Medulla oblongata (tissue), 1 donor: ENCODE results near the gene POU3F3.

Experiments
- DNase-seq: peaks from one replicate; pipeline ENCODE4 v3.0.0-alpha.2; 2015; ENCODE audit errors: extremely low spot score

Gene POU3F3

DNA sequence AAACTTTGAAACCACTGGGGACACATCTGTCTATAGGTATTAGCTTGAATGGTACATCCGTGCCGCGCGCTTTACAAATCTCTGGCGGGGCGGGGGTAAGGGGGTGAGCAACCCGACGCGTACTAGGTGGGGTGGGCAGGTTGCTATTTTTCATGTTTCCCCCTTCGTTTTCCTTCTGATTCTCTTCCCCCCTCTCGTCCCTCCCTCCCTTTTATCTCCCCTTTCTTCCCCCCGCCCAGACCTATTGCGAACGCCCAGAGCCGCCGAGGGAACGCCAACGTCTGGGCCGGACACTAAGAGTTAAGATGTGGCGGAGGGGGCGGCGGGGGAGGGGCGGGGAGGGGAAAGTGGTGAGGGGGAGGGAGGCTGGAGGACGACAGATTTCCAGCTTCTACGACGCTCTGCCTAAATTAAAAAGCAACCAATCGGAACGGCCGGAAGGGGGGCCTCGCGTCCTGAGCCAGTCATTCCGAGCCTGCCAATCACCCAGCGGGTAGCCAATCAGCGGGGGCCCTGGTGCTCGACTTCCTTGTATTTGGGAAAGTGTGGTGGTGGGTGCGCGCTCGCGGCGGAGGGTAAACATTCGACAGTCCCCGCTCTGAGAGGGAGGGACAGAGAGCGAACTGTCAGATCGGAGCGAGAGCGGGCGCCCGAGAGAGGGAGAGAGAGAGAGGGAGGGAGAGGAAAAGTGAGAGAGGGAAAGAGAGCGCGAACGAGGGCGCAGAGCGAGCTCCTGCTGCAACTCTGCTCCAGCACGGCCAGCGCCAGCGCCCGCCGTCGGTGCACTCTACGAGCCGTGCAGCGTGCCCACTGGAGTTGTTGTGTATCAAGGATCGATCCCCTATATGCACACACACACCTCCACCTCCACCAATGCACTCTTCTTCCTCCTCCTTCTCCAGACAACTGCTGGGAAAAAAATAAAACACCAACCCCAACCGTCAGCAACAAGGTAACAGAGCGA, at the start of gene POU3F3:
POU3F3 (plus strand) TSS at position 582 of the 964 bp plus-strand sequence. CDS start 1,396 bp downstream, outside the sequence.
- peak; percentile 100 for DNase-seq

- DNase-seq: peak; percentile 43
Measured at GRCh38 chr2:104804148-104804890, 49.6 kb upstream of the POU3F3 start.

GRCh38 chr2:104812286-104812685, 41.6 kb upstream of the POU3F3 start:
- DNase-seq: no peak

GRCh38 chr2:104816143-104816542, 37.8 kb upstream of the POU3F3 start:
- no peak for DNase-seq

DNA sequence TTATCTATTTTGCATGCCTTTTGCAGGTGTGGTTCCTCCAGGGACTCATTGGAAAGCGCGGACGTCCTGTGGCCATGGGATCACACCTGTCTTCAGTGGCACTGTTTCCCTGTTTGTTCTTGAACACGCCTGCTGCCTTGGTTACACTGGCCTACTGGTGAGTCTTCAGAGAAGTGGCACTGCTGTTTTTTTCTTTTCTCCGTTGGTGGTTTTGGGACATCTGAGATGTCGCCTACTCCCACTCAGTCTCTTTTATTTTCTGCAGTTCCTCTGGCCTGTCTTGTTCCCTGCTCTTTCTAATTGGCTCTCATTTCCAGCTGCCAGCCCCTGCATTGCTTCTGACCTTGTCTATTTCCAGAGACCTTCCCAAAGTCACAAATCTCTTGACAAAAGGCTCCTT, 35.7 kb upstream of the POU3F3 start:
- DNase-seq: no peak

DNA sequence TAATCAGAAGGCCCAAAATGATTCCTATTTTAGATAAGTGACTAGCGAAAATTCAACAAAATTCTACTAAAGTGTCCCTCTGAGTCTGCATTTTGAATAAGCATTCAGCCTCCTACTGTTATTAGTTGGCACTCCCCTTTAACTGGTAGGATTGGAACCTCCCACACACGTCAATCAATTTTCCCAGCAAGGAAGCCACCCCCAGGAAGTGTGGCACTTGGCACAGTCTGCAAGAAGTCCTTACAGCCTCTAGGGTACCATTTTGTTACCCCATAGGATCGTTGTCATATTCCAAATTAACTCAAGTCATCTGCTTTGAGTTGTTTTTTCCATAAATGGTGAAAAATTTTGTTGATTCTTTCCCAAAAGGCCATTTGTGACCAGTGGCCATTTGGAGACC, 33.8 kb upstream of the POU3F3 start:
- no peak for DNase-seq

DNA sequence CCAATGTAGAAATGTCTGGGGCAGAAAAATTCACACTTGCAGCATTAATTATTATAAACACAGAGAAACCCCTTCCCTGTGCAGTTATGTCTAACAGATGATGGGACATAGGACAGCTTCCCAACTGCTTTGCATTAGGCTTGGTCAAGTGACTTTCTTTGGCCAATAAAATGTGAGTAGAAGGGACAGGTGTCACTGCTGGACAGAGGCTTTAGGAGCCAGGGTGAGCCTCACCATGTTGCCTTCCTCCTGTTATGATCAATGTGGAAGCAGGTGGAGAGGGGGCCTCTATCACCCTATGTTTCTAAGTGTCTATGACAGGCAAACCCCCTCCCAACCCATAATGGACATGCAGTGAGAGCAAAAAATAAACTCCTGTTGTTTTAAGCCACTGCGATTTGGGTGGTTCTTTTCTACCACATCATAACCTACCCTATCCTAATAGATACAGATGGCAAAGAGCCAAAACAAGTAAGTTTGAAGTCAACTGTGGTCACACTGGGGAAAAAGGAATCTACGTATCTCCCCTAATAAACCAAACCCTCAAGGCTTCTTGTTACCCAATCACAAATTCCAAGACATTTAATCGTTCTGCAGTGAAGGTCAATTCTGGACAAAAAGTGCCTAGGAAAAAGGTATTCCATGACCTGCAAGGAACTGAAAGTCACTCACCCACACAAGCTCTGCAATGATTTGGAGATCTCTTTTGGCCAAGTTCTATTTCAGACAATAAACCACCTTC, 28.6 kb upstream of the POU3F3 start:
- DNase-seq: no peak

GRCh38 chr2:104826016-104826415, 27.9 kb upstream of the POU3F3 start:
- peak; percentile 28 for DNase-seq

GRCh38 chr2:104831742-104832141, 22.2 kb upstream of the POU3F3 start:
- no peak for DNase-seq

DNA sequence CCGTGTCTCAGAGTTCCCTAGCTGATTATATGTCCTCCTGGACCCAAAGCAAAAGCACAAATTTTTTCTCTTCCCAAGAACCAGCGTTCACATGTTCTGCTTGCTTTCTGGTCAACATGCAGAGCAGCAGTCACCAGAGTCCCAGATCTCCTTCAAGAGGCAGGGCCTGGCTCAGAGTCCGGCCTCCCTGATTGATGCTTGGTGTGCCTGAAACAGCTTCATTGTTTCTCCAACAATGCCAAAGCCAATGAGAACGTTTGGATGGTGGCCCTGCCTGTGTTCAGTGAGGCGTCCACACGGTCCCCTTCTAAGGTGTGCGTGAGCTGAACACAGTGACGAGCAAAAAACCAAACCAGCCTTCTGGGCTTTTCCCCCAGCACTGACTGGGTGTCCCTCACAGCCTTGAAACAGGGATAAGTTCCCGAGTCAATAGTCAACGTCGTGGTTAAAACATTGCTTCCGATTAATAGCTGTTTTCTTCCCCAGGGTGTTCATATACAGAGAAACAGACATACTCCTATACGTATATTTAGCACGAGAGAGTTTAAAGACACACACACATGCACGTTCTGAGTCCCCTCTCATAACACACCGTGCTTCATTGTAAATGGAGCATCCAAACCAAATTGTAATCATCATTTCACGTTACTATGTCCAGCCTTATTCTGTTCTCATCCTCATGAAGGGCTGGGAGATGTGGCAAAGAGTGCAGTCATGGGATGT, 19.3 kb upstream of the POU3F3 start:
- peak; percentile 93 for DNase-seq

DNA sequence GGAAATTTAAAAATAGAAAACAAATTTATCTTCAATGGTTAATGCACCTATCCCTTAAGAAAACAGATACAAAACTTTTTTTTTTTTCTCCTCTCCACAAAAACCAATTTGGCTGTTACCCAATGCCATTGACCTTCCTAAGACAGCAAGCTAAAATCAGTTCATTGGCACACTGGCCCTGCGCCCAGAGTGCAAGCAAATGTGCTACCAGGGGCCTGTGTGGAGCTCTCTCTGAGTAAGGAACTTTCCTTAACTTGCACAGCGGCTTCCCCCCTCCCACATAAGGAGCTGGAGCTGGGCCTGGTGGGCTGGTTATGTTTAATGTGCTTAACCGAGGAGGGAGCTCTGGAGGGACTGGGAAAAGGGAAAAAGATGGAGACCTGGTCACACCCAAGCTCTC, 17.6 kb upstream of the POU3F3 start:
- DNase-seq: peak; percentile 70

- peak; percentile 40 for DNase-seq
Measured at GRCh38 chr2:104836841-104837240, 17.1 kb upstream of the POU3F3 start.

DNA sequence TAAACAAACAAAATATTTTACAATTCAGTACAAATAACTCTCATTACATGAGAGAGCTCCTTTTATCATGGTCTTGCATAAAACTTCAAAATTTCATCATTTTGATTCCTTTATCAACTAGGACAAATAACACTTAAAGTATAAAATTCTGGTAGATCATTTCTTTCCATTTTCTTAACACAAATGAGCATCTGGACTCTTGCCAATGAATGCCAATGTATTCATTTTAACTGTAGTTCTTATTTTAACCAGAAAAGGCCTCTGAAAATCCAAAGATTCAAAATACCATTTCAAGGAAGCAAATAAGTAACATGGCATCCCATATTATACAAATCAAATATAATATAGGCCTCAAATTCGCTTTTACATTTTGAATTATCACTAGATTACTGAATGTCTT, 13.8 kb upstream of the POU3F3 start:
- DNase-seq: no peak

DNA sequence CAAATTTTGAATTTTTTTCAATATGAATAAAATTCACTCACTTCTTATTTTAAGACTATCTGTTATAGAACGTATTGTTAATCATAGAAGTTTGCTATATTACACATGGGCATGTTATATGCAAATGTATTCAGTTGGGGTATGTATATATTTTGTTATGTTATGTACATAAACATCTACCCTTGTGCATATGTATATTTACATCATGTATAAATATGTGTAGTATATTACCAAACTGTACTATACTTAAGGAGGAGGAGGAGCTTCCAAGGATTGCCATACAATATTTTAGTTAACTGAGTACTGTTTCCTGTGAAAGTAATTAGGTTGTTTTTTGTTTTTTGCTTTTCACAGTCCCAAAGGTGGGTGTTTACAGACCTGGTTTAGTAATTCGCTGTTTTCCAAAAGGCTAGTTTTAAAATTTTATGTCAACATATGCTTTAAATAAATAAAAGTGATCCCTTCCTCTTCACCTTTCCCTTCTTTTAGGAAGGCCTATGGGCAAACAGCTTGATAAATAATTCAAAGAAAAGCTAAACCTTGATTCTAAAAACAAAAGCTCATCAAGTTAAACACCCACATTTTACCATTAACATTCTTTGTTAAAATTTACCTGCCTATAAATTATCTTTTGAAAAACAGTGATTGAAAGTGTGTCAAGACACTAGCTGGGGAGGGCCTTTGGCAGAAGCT, 12.9 kb upstream of the POU3F3 start:
- no peak for DNase-seq

- DNase-seq: no peak
Measured at GRCh38 chr2:104841744-104842143, 12.2 kb upstream of the POU3F3 start.

- peak; percentile 78 for DNase-seq
Measured at GRCh38 chr2:104844807-104845551, 8.9 kb upstream of the POU3F3 start.

DNA sequence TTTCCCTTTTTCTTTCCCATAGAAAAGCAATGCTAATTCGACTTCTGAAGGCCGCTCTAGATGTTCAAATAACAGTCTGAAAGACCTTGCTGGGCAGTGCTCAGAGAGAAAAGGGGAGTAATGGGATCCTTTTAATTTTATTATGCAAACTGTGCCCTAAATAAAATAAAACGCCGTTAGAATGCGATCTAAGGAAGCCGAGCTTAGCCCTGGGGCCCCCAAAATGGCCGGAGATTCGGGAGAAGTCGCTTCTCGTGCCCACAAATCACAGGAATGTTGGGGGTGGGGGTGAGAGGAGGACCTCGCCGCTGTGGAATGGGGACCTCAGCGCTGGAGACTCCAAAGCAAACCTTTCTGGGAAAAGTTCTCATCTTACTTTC, 8.4 kb upstream of the POU3F3 start:
- DNase-seq: peak; percentile 59

DNA sequence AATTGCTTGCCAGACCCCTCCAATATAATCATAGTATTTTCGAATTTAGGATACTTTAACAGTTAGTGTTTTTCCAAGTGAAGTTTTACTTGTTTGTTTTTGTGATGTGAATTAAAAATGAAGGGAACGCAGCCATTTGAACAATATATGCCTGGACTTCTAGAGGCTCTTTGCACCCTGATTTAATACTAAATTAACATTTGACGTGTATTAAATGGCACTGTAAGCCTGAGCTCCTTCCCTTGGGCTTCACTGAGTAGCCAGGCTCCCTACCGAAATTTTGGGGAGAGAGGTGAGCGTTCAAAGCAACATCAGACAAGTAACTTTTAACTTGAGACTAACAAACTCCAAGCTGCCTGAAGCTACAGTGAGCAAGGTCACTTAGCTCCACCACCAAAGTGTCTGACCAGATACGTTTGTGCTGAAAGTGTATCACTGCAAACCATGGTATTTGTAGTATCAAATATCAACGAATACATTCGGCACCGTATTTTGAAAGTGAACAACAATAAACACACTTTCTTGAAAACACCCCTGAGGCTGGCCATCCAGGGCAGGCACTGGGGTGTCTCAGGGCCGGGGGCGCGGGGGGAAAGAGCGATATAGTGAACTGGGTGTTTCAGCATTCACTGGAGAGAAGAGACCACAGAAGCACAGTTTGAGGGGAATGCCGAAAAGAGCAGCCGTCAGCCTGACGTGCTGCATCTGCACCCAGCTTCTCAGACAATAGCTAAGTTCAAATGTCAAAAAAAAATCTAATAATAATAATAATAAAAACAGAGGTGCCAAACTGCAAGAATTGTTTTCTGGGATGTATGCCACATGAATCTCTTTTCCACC, 7.7 kb upstream of the POU3F3 start:
- peak; percentile 57 for DNase-seq
